Upper lobe of right lung (tissue), 1 donor: Measurements from ENCODE around the gene NUBP2. TPM values are rescaled to one million over a fixed set of nuclear protein-coding genes. Genes with fewer than 3 reads are reported as not detected.

Experiments
- ATAC-seq: fragments of 200-7000 bp; cut with Tn5 transposase; one replicate; pipeline ENCODE4 v1.9.1; 2020; ENCODE audit warnings: mild to moderate bottlenecking, moderate library complexity
- DNase-seq: peaks from one replicate; pipeline ENCODE4 v3.0.0-alpha.2; 2020
- H3K27ac ChIP-seq: fragments of 200-600 bp; one replicate; pipeline ENCODE4 v1.8.0; 2022
- H3K27me3 ChIP-seq: fragments of 200-600 bp; one replicate; pipeline ENCODE4 v1.8.0; 2022; ENCODE audit warnings: mild to moderate bottlenecking
- H3K36me3 ChIP-seq: fragments of 200-600 bp; one replicate; pipeline ENCODE4 v1.8.0; 2022
- H3K4me1 ChIP-seq: fragments of 200-600 bp; one replicate; pipeline ENCODE4 v1.8.0; 2022
- H3K4me3 ChIP-seq: fragments of 200-600 bp; one replicate; pipeline ENCODE4 v1.8.0; 2022; ENCODE audit warnings: mild to moderate bottlenecking
- H3K9me3 ChIP-seq: fragments of 200-600 bp; one replicate; pipeline ENCODE4 v1.8.0; 2022
- intact Hi-C: fragments of 100-400 bp; cut with DNase I; formaldehyde crosslinking; loops from one replicate; pipeline ENCODE4 v1.11.0; 2022
- total RNA-seq: library from RNA; stranded (reverse); fragmentation: NEBNext Ultra II Directional; extraction: Animal tissue kit (Norgen Biotek cat#: 25700); gene quantifications from one replicate; pipeline ENCODE4 v1.2.1, GENCODE V29; 2021
- TF ChIP-seq, protein P1 (sequence below): fragments of 200-600 bp; IDR thresholded peaks from one replicate; pipeline ENCODE4 v1.8.0; 2022; ENCODE audit warnings: antibody characterized with exemption
- donor health status: DM: no; HTN: yes; CAD: no; lungs with severe emphysema.

NUBP2 gene
- total RNA-seq, 1 donor from 2014 or later: 38.9 TPM

DNA sequence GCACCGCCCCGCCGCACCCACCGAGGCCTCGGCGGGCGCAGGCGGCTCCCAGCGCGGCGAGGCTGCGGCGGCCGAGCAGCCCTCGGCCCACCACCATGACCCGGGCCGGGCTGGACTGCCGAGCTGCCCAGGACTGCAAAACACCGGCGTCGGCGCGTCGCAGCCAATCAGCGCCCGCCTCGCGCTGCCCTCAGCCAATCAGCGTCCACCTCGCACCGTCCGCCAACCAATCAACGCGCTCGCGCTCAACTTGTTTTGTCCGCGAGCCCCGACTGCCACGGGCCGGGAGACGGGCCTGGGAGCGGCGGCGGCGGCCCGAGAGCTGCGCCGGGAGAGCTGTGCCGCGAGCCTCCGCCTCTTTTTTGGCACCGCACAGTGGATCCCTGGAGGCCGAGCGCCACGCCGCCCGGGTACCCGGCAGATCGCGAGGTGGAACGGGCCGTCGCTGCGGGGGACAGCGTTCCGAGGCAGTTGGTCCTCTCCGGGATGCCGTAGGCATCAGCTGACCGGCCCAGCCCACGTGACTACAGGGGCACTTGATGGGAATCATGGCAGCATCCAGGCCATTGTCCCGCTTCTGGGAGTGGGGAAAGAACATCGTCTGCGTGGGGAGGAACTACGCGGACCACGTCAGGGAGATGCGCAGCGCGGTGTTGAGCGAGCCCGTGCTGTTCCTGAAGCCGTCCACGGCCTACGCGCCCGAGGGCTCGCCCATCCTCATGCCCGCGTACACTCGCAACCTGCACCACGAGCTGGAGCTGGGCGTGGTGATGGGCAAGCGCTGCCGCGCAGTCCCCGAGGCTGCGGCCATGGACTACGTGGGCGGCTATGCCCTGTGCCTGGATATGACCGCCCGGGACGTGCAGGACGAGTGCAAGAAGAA is 44.2 kb downstream of the NUBP2 start, which contains the start of the genes FAHD1 and HAGH:
Gene FAHD1 (plus strand): TSS at position 516 of the 883 bp plus-strand sequence. CDS start 33 bp downstream, at position 549.
Gene HAGH (minus strand): TSS at position 135 of the 883 bp plus-strand sequence. CDS start 38 bp downstream, at position 97.
- ATAC-seq (peak; percentile 94), DNase-seq (peak; percentile 96)
- TF ChIP-seq, protein P1, sequence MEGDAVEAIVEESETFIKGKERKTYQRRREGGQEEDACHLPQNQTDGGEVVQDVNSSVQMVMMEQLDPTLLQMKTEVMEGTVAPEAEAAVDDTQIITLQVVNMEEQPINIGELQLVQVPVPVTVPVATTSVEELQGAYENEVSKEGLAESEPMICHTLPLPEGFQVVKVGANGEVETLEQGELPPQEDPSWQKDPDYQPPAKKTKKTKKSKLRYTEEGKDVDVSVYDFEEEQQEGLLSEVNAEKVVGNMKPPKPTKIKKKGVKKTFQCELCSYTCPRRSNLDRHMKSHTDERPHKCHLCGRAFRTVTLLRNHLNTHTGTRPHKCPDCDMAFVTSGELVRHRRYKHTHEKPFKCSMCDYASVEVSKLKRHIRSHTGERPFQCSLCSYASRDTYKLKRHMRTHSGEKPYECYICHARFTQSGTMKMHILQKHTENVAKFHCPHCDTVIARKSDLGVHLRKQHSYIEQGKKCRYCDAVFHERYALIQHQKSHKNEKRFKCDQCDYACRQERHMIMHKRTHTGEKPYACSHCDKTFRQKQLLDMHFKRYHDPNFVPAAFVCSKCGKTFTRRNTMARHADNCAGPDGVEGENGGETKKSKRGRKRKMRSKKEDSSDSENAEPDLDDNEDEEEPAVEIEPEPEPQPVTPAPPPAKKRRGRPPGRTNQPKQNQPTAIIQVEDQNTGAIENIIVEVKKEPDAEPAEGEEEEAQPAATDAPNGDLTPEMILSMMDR: no peak
- Histone ChIP-seq H3K9me3 (no peaks in the 10 kb centered on the region), H3K4me1 (peaks cover 30% of the 10 kb centered on the region), H3K27ac (peak within 1 kb of the TSS; percentile 89), H3K4me3 (peak within 1 kb of the TSS; percentile 98), H3K27me3 (no peaks in the 10 kb centered on the region), H3K36me3 (peaks cover 16% of the 10 kb centered on the region)
- intact Hi-C loops: no loop called here

DNA sequence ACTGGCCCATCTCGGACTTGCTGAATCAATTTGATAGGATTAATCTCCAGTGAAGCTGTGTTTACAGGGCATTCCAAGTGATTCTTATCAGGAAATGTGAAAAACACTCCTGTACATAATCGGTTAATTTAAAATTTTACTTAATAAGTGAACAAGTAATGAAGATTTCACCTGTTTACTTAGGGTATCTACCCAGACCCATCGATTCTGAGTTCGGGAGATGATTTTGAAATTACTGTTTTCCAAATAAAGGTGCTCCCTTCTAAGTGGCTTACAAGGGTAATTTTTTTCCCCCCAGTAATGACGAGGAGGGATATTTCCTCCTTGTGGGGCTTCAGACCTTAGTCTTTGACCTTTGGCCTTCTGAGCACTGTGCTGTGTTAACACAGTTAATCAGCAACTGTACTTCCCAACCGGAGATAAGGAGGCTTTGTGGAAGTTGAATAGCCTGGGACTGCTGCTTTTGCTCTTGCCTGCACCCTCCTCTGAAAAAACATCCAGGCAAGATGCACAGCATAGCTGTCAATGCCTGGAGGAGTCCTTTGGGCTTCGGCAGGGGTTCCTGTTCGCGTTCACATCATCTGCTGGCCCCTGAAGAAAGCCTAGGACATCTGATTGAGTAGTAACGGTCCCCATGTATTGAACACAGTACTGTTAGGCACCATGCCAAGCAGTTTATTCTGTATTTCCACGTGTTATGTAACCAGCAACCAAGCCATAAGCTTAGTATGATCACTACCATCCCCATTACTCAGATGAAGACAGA is 46.1 kb downstream of the NUBP2 start:
- Histone ChIP-seq H3K4me3 (peak overlapping the region; percentile 8), H3K4me1 (peaks cover 30% of the 10 kb centered on the region), H3K9me3 (no peaks in the 10 kb centered on the region), H3K36me3 (peaks cover 6% of the 10 kb centered on the region), H3K27ac (no peak overlapping the region), H3K27me3 (no peaks in the 10 kb centered on the region)
- intact Hi-C loops: no loop called here
- DNase-seq (no peak), ATAC-seq (no peak)
- TF ChIP-seq, protein P1: no peak

GRCh38 chr16:1830213-1830612 is 47.5 kb downstream of the NUBP2 start:
- no peak for ATAC-seq

GRCh38 chr16:1831186-1832075 is 48.7 kb downstream of the NUBP2 start:
- ATAC-seq: no peak
- intact Hi-C loops: no loop called here
- Histone ChIP-seq H3K9me3 (no peaks in the 10 kb centered on the region), H3K27ac (no peak overlapping the region), H3K4me3 (no peak overlapping the region), H3K4me1 (peaks cover 18% of the 10 kb centered on the region), H3K36me3 (peaks cover 6% of the 10 kb centered on the region), H3K27me3 (no peaks in the 10 kb centered on the region)
- no peak for DNase-seq
- TF ChIP-seq, protein P1: no peak

More at GRCh38 chr16:1830213-1830612, 47.5 kb downstream of the NUBP2 start:
- intact Hi-C loops: no loop called here
- no peak for DNase-seq
- H3K4me1 ChIP-seq: peaks cover 24% of the 10 kb centered on the region
- H3K27ac ChIP-seq: no peak overlapping the region
- no peaks in the 10 kb centered on the region for H3K27me3 ChIP-seq
- TF ChIP-seq, protein P1: no peak
- peaks cover 6% of the 10 kb centered on the region for H3K36me3 ChIP-seq
- no peak overlapping the region for H3K4me3 ChIP-seq
- no peaks in the 10 kb centered on the region for H3K9me3 ChIP-seq
